ENCODE results near the gene CNKSR1. TPM values are rescaled to one million over a fixed set of nuclear protein-coding genes. Genes with fewer than 3 reads are reported as not detected.
A peak's percentile ranks its signal among the peaks of the same experiment; 100 is the strongest.

CNKSR1 gene
- total and polyA plus RNA-seq, 4 experiments from 2014 or later: 0.28 to 4.5 (median 2.3) TPM

DNA sequence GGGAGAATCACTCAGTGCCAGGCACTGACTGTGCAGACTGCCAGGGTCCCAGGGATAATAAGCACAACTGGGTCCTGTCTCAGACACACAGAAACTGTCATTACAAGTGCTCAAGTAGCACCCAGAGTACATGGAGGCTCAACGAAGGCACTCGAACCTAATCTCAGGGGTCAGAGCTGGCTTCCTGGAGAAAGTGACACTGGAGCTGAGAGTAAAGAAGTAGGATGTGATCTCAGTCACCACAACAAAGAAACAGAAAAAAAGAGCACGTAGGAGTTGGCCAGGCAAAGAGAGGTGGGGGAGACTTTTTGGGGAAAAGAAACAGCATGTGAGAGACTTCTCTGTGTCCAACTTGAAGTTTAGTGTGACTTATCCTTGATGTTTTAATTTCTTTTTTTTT is 14.4 kb downstream of the CNKSR1 start:
- Histone ChIP-seq H3K27ac (ENCODE audit: low read depth, low read length) (no peak overlapping the region), H3K9me3 (ENCODE audit: control insufficient read depth in 1 of 2, low read length in 2 of 2) (no peaks in the 10 kb centered on the region), H3K27me3 (ENCODE audit: insufficient read depth, low read length) (no peaks in the 10 kb centered on the region), H3K4me1 (ENCODE audit: insufficient read depth, low read length) (peaks cover 7% of the 10 kb centered on the region), H3K4me3 (ENCODE audit: low read length in 2 of 2) (no peak overlapping the region), H3K36me3 (ENCODE audit: insufficient read depth, low read length) (no peaks in the 10 kb centered on the region)
- ChIA-PET CTCF (ENCODE audit: partially characterized antibody) (interaction anchor here (1.5 to 4.6 kb wide), 3 partner anchors 12 to 43 kb away, joined by 4 to 37 read pairs (median 6); partner anchors contain the start of genes CEP85 and ZNF593), POLR2A (ENCODE audit: partially characterized antibody) (no interaction called here)
- peak overlapping the region in 4 of 7 donors; percentile 8 to 43 (median 30) for H3K27ac Mint-ChIP-seq
- H3K4me3 Mint-ChIP-seq: peak overlapping the region in 2 of 8 donors; percentile 11 to 46
- intact Hi-C loops (cut with micrococcal nuclease): no loop called here
- H3K36me3 Mint-ChIP-seq: no peaks in the 10 kb centered on the region
- H3K27me3 Mint-ChIP-seq: no peaks in the 10 kb centered on the region
- peaks cover 6 to 30% (median 14%) of the 10 kb centered on the region in 4 donors for H3K4me1 Mint-ChIP-seq
- no peak for DNase-seq
- peaks cover 0 to 1% (median 0%) of the 10 kb centered on the region in 8 donors for H3K9me3 Mint-ChIP-seq

DNA sequence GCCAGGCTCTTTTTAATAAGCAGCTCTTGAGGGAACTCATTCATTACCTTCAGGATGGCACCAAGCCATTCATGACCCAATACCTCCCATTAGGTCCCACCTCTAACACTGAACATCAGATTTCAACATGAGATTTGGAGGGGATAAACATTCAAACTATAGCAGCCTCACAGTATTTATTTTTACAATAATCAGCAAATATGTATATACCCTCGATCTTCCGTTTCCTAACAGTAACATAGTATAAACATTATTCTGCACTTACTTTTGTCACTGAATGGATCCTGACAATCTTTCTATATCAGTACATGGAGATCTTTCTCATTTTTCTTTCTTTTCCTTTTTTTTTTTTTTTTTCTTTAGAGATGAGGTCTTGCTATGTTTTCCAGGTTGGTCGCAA is 18.5 kb downstream of the CNKSR1 start:
- Mint-ChIP-seq H3K9me3 (peaks cover 0 to 1% (median 0%) of the 10 kb centered on the region in 8 donors), H3K27me3 (no peaks in the 10 kb centered on the region), H3K36me3 (no peaks in the 10 kb centered on the region), H3K4me1 (peaks cover 11 to 37% (median 24%) of the 10 kb centered on the region in 4 donors), H3K4me3 (no peak overlapping the region), H3K27ac (peak overlapping the region in 1 of 7 donors; percentile 29)
- Histone ChIP-seq H3K4me1 (ENCODE audit: insufficient read depth, low read length) (peaks cover 14% of the 10 kb centered on the region), H3K27me3 (ENCODE audit: insufficient read depth, low read length) (no peaks in the 10 kb centered on the region), H3K27ac (ENCODE audit: low read depth, low read length) (no peak overlapping the region), H3K9me3 (ENCODE audit: control insufficient read depth in 1 of 2, low read length in 2 of 2) (no peaks in the 10 kb centered on the region), H3K4me3 (ENCODE audit: low read length in 2 of 2) (no peak overlapping the region), H3K36me3 (ENCODE audit: insufficient read depth, low read length) (no peaks in the 10 kb centered on the region)
- ChIA-PET CTCF (ENCODE audit: partially characterized antibody) (interaction anchor here (0.6 to 0.8 kb wide), 3 partner anchors 23 to 36 kb away, joined by 4 to 8 read pairs (median 8); partner anchors contain the start of gene ZNF593), POLR2A (ENCODE audit: partially characterized antibody) (no interaction called here)
- DNase-seq: no peak
- intact Hi-C loops (cut with micrococcal nuclease): no loop called here

DNA sequence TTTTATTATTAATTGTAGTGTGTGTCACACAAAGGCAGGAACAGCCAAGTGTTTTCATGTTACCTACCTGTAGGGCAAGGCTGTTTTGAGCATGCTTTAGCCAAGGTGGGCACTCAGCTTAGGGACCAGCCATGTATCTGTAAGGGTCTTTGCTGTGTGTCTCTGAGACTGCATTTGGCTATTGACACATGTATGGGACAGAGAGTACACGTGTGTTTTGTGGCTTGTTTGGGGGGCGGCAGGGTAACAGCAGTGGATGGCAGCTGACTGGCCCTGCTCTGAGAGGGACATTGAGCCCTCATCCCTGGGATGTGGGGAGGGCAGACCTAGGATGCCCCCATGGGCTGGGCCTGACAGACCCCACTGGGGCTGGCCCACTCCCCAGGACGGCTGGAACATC is 20.0 kb downstream of the CNKSR1 start:
- no peaks in the 10 kb centered on the region for H3K9me3 Mint-ChIP-seq
- Histone ChIP-seq H3K9me3 (ENCODE audit: control insufficient read depth in 1 of 2, low read length in 2 of 2) (no peaks in the 10 kb centered on the region), H3K27ac (ENCODE audit: low read depth, low read length) (no peak overlapping the region), H3K36me3 (ENCODE audit: insufficient read depth, low read length) (no peaks in the 10 kb centered on the region), H3K27me3 (ENCODE audit: insufficient read depth, low read length) (no peaks in the 10 kb centered on the region), H3K4me1 (ENCODE audit: insufficient read depth, low read length) (peaks cover 22% of the 10 kb centered on the region), H3K4me3 (ENCODE audit: low read length in 2 of 2) (no peak overlapping the region)
- ChIA-PET CTCF (ENCODE audit: partially characterized antibody) (no interaction called here), POLR2A (ENCODE audit: partially characterized antibody) (interaction anchor here (0.9 kb wide), 1 partner anchor 28 kb away, joined by 3 read pairs; no protein-coding TSS in a partner anchor)
- no peak overlapping the region for H3K27ac Mint-ChIP-seq
- no peak overlapping the region for H3K4me3 Mint-ChIP-seq
- intact Hi-C loops (cut with micrococcal nuclease): no loop called here
- no peak for DNase-seq
- no peaks in the 10 kb centered on the region for H3K36me3 Mint-ChIP-seq
- H3K4me1 Mint-ChIP-seq: peaks cover 17 to 40% (median 27%) of the 10 kb centered on the region in 4 donors
- no peaks in the 10 kb centered on the region for H3K27me3 Mint-ChIP-seq

GRCh38 chr1:26197813-26198212 is 20.5 kb downstream of the CNKSR1 start:
- no peak for DNase-seq
- Mint-ChIP-seq H3K4me3 (no peak overlapping the region), H3K27ac (no peak overlapping the region), H3K4me1 (peaks cover 21 to 42% (median 31%) of the 10 kb centered on the region in 4 donors), H3K36me3 (no peaks in the 10 kb centered on the region), H3K9me3 (no peaks in the 10 kb centered on the region), H3K27me3 (no peaks in the 10 kb centered on the region)
- Histone ChIP-seq H3K27ac (ENCODE audit: low read depth, low read length) (no peak overlapping the region), H3K4me1 (ENCODE audit: insufficient read depth, low read length) (peaks cover 27% of the 10 kb centered on the region), H3K4me3 (ENCODE audit: low read length in 2 of 2) (no peak overlapping the region), H3K27me3 (ENCODE audit: insufficient read depth, low read length) (no peaks in the 10 kb centered on the region), H3K36me3 (ENCODE audit: insufficient read depth, low read length) (no peaks in the 10 kb centered on the region), H3K9me3 (ENCODE audit: control insufficient read depth in 1 of 2, low read length in 2 of 2) (no peaks in the 10 kb centered on the region)
- ChIA-PET POLR2A (ENCODE audit: partially characterized antibody) (interaction anchor here (0.9 kb wide), 1 partner anchor 28 kb away, joined by 3 read pairs; no protein-coding TSS in a partner anchor), CTCF (ENCODE audit: partially characterized antibody) (no interaction called here)
- intact Hi-C loops (cut with micrococcal nuclease): no loop called here

DNA sequence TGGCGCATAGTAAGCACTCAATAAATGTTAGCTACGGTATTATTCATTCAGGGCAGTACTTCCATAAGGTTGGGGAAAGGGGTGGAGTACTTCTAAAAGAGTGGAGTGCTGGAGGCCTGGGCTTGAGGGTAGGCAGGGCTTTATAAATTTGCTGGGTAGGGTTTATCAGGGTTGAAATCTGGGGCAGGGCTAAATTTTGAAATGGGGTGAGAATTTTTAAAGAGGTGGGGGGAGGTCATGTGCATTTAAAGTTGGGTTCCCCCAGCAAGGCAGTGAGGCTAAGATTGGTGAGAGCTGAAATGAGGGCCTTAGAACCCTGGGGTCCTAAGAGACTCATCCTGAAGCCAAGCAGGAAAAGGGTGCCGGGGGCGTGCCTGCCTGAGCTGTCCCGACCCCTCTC is 23.1 kb downstream of the CNKSR1 start:
- Histone ChIP-seq H3K27ac (ENCODE audit: low read depth, low read length) (no peak overlapping the region), H3K4me1 (ENCODE audit: insufficient read depth, low read length) (peaks cover 32% of the 10 kb centered on the region), H3K9me3 (ENCODE audit: control insufficient read depth in 1 of 2, low read length in 2 of 2) (no peaks in the 10 kb centered on the region), H3K36me3 (ENCODE audit: insufficient read depth, low read length) (no peaks in the 10 kb centered on the region), H3K4me3 (ENCODE audit: low read length in 2 of 2) (no peak overlapping the region), H3K27me3 (ENCODE audit: insufficient read depth, low read length) (no peaks in the 10 kb centered on the region)
- CTCF ChIA-PET (ENCODE audit: partially characterized antibody): interaction anchor here (2.2 to 2.6 kb wide), 2 partner anchors 31 to 76 kb away, joined by 5 to 11 read pairs; partner anchors contain the start of gene ZNF593
- POLR2A ChIA-PET (ENCODE audit: partially characterized antibody): interaction anchor here (2.6 kb wide), 1 partner anchor 34 kb away, joined by 24 read pairs; the partner anchor contains the start of gene CEP85
- intact Hi-C loops (cut with micrococcal nuclease): no loop called here
- Mint-ChIP-seq H3K4me1 (peaks cover 30 to 46% (median 37%) of the 10 kb centered on the region in 4 donors), H3K4me3 (peak overlapping the region in 3 of 8 donors; percentile 35 to 90 (median 64)), H3K9me3 (no peaks in the 10 kb centered on the region), H3K36me3 (no peaks in the 10 kb centered on the region), H3K27ac (peak overlapping the region in 6 of 7 donors; percentile 36 to 98 (median 89)), H3K27me3 (no peaks in the 10 kb centered on the region)
- no peak for DNase-seq

GRCh38 chr1:26203642-26204318 is 26.5 kb downstream of the CNKSR1 start:
- no peaks in the 10 kb centered on the region for H3K36me3 Mint-ChIP-seq
- intact Hi-C loops (cut with micrococcal nuclease): loop anchor here (2.0 kb wide), 1 partner anchor 31 kb away; the partner anchor contains the start of gene CEP85

DNA sequence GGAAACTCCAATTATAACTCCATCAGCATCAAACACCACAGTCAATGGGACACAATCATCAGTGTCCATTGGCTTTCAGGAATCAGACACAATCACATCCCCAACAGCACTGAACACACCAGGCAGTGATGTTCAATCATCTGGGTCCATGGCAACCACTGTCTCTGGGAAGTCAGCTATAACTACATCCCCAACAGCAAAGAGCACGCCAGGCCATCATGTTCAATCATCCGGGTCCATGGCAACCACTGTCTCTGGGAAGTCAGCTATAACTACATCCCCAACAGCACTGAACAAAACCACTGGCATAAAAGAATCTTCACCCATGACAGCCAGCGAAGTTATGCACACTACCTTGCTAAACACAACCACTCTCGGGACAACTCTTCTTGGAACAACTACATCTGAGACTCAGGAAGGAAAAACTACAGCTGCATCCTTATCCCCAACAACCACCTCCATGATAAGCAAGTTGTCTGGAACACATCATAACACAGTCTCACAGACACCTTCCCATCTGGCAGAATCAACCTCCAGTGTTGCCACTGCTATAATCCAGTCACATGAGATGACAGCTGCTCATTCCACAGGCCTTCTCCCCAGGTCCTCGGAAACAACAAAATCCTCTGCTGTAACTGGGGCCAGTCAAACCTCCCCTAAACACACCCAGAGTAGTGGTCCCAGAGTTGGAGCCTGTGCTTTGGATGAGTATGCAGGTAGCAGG is 33.0 kb downstream of the CNKSR1 start:
- Mint-ChIP-seq H3K9me3 (no peaks in the 10 kb centered on the region), H3K4me1 (no peaks in the 10 kb centered on the region), H3K36me3 (no peaks in the 10 kb centered on the region), H3K4me3 (no peak overlapping the region), H3K27ac (peak overlapping the region in 4 of 7 donors; percentile 1 to 45 (median 8)), H3K27me3 (no peaks in the 10 kb centered on the region)
- ChIA-PET CTCF (ENCODE audit: partially characterized antibody) (interaction anchor here (0.9 to 2.5 kb wide), 3 partner anchors 23 to 40 kb away, joined by 3 to 10 read pairs (median 3); partner anchors contain the start of genes CEP85 and ZNF593), POLR2A (ENCODE audit: partially characterized antibody) (no interaction called here)
- no peaks in the 10 kb centered on the region for H3K27me3 ChIP-seq (ENCODE audit: insufficient read depth, low read length)
- H3K9me3 ChIP-seq (ENCODE audit: control insufficient read depth in 1 of 2, low read length in 2 of 2): no peaks in the 10 kb centered on the region
- no peak for DNase-seq
- H3K4me3 ChIP-seq (ENCODE audit: low read length in 2 of 2): no peak overlapping the region
- intact Hi-C loops (cut with micrococcal nuclease): no loop called here
- no peak overlapping the region for H3K27ac ChIP-seq (ENCODE audit: low read depth, low read length)
- H3K36me3 ChIP-seq (ENCODE audit: insufficient read depth, low read length): no peaks in the 10 kb centered on the region
- no peaks in the 10 kb centered on the region for H3K4me1 ChIP-seq (ENCODE audit: insufficient read depth, low read length)

More at GRCh38 chr1:26203642-26204318, 26.5 kb downstream of the CNKSR1 start:
- Mint-ChIP-seq H3K4me1 (peaks cover 30 to 46% (median 37%) of the 10 kb centered on the region in 4 donors), H3K27ac (peak overlapping the region in 5 of 7 donors; percentile 1 to 98 (median 76)), H3K9me3 (no peaks in the 10 kb centered on the region), H3K27me3 (no peaks in the 10 kb centered on the region), H3K4me3 (no peak overlapping the region)
- no peak overlapping the region for H3K27ac ChIP-seq (ENCODE audit: low read depth, low read length)
- no peak for DNase-seq
- peaks cover 32% of the 10 kb centered on the region for H3K4me1 ChIP-seq (ENCODE audit: insufficient read depth, low read length)
- no peaks in the 10 kb centered on the region for H3K9me3 ChIP-seq (ENCODE audit: control insufficient read depth in 1 of 2, low read length in 2 of 2)
- CTCF ChIA-PET (ENCODE audit: partially characterized antibody): interaction anchor here (0.7 to 2.7 kb wide), 5 partner anchors 13 to 72 kb away, joined by 3 to 19 read pairs (median 5); partner anchors contain the start of genes CATSPER4, CEP85 and ZNF593
- H3K36me3 ChIP-seq (ENCODE audit: insufficient read depth, low read length): no peaks in the 10 kb centered on the region
- POLR2A ChIA-PET (ENCODE audit: partially characterized antibody): interaction anchor here (2.0 kb wide), 1 partner anchor 34 kb away, joined by 9 read pairs; the partner anchor contains the start of gene ZNF593
- no peak overlapping the region for H3K4me3 ChIP-seq (ENCODE audit: low read length in 2 of 2)
- H3K27me3 ChIP-seq (ENCODE audit: insufficient read depth, low read length): no peaks in the 10 kb centered on the region

Measured in CD4-positive, alpha-beta memory T cell (primary cell).